HG03558 (cell line): Measurements from ENCODE around the gene ZNF485.
"Not testable (repeated sequence)": the region's sequence is repeated elsewhere in the genome, so short reads cannot be mapped to it uniquely, and the experiment has no call there.

Source experiments
- ATAC-seq: cut with Tn5 transposase; IDR thresholded peaks from one replicate; pipeline ENCODE4 v1.9.1; 2021; ENCODE audit warnings: moderate number of reproducible peaks; ENCODE audit not compliant: unreplicated experiment; ENCODE audit errors: extremely low read depth

The ZNF485 gene

DNA sequence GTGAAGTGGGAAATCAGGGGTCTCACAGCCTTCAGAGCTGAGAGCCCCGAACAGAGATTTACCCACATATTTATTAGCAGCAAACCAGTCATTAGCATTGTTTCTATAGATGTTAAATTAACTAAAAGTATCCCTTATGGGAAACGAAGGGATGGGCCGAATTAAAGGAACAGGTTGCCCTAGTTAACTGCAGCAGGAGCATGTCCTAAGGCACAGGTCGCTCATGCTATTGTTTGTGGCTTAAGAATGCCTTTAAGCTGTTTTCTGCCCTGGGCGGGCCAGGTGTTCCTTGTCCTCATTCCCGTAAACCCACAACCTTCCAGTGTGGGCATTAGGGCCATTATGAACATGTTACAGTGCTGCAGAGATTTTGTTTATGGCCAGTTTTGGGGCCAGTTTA lies 4.7 kb upstream of the ZNF485 start:
- not testable (repeated sequence) for ATAC-seq

DNA sequence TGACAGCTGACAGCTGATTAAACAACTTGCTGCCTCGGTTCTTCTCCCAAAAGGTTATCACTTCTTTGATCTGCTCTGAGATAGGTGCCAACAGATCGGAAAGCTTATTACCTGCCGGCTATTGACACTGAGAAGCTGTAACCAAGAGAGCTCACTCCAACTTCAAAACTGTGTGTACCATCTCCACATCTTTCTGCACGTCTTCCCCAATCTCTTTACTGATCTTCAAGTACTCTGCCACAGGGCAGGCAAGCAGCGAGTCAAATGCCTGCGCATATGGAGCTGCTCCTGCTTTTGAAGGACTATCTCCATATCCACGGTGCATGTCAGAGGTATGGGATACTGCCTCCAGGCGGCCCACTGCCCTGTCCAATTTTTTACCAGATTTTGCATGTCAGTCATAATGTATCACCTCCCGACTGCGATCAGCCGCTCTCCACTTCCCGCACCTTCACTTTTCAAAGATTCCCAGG lies 352 bp upstream of the ZNF485 start:
- no peak for ATAC-seq

DNA sequence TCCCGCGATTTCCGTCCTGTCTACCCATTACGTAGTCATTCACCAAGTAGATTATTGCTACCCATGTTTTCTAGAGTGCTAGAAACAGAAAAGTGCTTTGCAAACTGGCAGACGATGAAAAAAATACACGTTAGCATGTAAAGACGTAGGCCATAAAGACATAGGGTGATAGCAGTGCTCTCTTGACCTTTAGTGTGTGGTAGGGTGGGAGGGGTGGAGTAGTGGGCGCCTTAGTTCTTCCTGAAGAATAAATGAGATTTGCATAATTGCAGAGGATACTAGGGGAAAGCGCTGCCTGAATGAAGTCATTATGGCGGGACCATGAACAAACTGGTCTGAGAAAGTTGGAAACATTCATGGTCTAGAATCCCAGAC lies 948 bp downstream of the ZNF485 start:
- ATAC-seq, result no peak

DNA sequence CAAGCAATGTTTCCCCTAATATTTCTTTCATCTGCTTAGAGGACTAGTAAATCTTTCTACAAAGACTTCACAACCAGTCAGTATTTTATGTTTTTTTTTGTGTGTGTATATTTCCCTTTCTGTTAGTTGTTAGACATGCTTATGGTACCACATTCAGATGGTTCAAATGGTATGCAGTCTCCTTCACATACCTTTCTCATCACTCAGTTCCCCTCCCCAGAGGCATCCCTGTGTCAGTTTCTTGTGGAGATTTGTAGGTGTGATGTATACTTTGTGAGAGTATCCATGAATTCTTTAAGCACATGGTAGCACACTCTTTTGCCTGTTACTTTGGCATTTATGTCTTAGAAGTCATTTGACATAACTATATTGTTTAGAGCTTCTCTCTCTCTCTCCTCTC lies 4.4 kb downstream of the ZNF485 start:
- no peak for ATAC-seq

DNA sequence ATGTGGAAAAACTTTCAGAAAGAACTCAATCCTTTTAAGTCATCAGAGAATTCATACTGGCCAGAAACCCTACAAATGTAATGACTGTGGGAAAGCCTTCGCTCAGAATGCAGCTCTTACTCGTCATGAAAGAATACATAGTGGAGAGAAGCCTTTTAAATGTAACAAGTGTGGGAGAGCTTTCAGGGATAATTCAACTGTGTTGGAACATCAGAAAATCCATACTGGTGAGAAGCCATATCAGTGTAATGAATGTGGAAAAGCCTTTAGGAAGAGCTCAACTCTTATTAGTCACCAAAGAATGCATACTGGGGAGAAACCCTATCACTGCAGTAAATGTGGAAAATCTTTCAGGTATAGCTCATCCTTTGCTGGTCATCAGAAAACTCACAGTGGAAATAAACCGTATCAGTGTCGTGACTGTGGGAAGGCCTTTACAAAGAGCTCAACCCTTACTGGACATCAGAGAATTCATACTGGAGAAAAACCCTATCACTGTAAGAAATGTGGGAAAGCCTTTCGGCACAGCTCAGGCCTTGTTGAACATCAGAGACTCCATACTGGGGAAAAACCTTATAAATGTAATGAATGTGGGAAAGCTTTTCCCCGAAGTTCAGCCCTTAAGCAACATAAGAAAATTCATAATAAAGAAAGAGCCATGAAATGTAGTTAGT lies 10.6 kb downstream of the ZNF485 start:
- ATAC-seq, result no peak

DNA sequence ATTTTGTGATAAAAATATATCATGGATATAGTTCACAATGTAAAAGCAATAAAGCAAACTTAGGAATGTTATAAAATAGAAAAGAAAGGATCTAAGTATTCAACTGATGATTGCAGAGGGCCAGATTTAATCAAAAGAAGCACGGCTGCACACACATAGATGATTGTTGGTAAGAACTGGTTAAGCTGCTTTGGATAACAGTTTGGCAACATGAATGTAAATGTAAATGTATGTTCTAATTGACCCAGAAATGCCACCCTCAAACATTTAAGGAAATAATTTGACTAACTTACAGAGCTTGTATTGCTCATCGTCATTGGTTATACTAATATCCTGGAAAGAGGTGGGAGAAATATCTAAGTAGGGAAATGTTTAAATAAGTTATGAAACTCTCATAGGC lies 13.1 kb downstream of the ZNF485 start:
- ATAC-seq, result no peak

DNA sequence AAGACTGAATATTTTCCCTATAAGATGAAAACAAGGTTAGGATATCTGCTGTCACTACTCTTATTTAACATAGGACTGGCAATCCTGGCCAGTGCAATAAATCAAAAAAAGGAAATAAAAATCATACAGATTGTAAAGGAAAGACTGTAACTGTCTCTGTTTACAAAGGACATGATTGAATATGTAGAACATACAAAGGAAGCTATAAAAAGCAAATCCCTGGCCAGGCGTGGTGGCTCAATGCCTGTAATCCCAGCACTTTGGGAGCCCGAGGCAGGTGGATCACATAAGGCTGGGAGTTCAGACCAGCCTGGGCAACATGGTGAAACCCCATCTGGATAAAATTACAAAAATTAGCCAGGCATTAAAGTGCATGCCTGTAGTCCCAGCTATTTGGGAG lies 15.8 kb downstream of the ZNF485 start:
- no peak for ATAC-seq

DNA sequence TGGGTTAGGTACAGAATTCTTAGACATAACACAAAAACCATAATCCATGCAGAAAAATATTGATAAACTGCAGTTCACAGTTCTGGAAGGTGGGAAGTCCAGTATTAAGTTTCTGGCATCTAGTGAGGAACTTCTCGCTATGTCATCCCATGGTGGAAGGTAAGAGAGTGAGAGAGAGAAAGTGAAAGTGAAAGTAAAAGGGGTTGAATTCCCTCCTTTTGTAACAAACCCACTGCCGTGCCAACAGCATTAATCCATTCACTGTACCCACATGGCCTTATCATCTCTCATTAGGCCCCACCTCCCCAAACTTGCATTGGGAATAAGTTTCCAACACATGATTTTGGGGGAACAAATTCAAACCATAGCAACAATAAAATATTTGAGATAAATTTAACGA lies 17.1 kb downstream of the ZNF485 start:
- no peak for ATAC-seq

DNA sequence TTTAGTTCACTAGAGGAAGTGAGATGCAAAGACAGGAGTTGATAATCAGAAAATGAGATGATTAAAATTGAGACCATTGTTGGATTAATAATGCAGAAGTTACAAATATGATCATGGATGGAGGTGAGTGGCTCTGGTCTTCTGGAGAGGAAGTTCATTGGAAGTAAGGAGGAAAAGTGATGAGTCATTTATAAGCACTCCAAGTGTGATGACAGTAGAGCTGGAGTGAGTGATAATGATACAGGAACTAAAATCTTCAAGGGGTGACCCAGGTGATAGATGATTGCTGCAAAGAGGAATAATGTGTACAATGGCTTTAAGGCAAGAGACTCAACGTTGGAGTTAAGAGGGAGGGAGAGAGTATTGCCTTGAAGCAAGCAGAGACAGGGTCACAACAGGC lies 21.7 kb downstream of the ZNF485 start:
- no peak for ATAC-seq

DNA sequence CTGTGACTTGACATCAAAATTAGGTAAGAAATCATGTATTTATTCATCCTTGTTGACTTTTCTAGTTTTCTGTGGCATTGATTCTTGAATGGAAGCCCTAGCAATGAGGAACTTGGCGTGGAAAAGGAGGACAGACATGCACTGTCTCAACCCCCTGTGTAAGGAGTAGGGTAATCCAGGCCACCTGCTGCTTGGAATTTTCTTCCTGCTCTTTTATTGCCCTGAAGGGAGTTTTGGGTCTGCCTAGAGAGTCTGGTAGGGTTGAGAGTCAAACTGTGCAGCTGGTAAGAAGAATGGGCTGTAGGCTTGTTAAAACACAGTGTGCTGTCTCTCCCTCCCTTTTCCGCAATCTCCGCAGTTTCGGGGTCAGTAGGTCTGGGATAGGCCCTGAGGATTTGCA lies 22.7 kb downstream of the ZNF485 start:
- no peak for ATAC-seq

DNA sequence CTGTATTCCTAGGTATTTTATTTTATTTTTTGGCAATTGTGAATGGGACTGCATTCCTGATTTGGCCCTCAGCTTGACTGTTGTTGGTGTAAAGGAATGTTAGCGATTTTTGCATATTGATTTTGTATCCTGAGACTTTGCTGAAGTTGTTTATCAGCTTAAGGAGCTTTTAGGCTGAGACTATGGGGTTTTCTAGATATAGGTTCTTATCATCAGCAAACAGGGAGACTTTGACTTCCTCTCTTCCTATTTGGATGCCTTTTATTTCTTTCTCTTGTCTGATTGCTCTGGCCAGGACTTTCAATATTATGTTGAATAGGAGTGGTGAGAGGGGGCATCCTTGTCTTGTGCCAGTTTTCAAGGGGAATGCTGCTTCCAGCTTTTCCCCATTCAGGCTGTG lies 29.6 kb downstream of the ZNF485 start:
- ATAC-seq, result not testable (repeated sequence)

DNA sequence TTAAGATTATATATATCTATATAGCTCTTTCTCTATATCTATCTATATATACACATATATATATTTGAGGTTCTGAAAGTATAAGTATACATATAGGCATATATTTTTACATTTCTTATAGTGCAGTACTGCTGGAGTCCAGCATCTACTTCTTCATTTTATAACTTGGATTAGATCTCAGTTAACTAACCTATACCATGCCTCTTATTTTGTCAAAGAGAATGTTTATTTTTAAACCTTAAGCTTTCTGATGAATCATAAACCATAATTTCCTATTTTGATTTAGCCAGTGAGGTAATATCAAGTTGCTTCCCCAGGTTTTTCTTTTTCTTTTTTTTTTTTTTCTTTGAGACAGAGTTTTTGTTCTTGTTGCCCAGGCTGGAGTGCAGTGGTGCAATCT lies 34.4 kb downstream of the ZNF485 start:
- no peak for ATAC-seq

DNA sequence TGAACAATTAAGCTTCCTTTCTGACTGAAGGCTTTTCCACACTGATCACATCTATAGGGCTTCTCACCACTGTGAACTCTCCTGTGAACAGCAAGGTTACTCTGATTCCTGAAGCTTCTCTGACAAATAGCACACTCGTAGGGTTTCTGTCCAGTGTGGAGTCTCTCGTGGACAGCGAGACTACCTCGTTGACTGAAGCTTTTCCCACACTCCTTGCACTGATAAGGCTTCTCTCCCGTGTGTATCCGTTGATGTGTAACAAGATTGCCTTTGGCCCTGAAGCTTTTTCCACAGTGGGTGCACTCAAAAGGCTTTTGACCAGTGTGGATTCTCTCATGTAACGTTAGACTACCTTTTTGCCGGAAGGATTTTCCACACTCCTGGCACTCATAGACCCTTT lies 38.0 kb downstream of the ZNF485 start:
- ATAC-seq, result no peak

DNA sequence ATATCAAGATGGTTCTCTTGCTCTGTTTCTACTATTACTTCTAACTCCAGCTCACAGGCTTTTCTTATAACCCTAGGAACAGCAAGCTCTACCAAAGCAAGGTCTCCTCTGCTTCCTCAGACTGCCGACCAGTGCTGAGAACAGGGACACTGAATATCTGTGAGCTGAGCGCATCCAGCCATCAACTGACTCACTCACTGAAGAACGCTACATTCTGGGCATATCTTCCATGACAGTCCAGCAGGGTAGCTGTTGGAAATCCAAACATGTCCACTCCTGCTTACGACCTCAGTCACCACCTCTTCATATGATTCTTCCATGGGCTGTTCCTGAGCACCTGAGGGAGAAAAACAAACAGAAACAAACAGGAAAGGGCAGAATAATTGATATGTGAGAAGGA lies 39.6 kb downstream of the ZNF485 start:
- no peak for ATAC-seq

DNA sequence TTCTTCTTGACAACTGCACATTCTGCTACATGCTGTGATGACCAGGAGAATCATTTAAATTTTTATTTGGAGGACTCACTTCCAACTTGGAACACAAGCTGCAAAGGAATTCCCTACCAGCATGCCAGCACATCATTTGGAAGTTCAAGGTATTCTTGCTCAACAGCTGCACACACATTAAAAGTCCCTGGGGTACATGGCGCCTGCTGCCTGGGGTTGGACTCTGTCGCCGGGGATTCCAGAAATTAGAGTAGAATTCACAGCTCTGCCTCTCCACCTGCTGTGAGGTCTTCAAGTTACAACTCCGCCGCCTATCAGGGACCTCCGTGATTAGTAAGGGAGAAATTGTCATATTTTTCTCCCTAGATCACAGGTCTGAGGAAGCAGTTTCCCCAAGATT lies 41.3 kb downstream of the ZNF485 start:
- no peak for ATAC-seq

DNA sequence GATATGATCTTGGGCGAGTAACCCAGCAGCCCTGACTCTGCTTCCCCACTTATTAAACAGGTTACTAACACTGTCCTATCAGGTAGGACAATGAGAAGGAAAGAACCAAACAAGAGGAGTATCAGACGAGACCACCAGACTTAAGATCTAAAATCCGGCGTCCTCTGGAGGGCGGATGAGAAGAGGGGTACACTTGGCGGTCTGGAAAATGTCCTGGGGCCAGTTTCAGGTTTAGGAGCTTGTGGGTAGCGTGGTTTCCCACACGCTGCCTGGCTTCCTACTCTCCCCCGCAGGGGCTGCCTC lies 41.8 kb downstream of the ZNF485 start:
- no peak for ATAC-seq

DNA sequence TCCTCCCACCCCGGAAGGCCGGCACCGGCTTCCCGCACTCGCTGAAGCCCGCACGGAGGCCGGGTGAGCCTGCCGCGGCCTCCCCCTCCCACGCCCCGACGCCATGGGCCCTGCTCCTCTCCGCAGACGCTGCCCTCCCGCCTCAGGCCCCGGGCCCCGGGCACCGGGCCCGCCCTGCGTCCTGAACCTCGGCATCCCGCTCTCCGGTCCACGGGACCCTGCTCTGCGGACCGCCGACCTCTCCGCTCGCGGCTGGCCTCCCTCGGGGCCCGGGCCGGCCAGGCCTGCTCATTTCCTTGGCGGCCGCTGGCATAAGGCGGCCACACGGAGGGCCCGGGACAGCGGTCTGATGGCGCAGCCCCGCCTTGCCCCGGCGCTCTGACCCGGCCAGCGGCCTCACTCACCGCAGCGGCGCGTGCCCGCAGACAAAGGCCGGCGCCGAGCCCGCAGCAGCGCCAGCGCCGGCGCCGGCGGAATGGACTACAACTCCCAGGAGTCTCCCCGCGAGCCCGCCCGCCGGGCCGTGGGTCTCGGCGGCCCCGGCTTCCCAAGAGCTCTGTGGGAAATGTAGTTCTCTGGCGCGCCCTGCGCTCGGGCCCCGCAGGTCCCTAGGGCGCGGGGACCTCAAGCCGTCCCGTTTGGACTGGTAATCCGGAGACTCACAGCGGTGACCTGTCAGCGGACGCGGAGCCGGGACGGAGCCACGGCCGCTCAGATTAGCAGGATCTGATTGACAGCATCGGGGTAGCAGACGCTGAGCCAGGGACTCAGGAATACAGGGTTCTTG lies 42.4 kb downstream of the ZNF485 start, which contains the start of gene ZNF32:
TSS of gene ZNF32 (minus strand) at position 484 of the 787 bp plus-strand sequence. CDS start 2,748 bp downstream, outside the sequence.
- ATAC-seq, result peak; percentile 98

DNA sequence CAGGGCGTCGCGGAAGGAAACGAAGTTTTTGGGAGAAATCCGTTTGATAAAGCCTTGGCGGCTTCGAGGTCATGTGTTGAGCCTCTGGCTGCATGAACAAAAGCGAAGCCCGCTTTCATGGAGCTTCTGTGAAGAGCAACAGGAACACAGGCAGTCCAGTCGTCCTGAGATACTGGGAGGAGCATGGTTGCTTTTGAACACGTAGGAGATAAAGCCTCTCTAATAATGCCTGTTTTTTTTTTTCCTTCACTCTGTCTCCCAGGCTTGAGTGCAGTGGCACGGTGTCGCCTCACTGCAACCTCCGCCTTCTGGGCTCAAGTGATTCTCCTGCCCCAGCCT lies 42.9 kb downstream of the ZNF485 start:
- ATAC-seq, result no peak

DNA sequence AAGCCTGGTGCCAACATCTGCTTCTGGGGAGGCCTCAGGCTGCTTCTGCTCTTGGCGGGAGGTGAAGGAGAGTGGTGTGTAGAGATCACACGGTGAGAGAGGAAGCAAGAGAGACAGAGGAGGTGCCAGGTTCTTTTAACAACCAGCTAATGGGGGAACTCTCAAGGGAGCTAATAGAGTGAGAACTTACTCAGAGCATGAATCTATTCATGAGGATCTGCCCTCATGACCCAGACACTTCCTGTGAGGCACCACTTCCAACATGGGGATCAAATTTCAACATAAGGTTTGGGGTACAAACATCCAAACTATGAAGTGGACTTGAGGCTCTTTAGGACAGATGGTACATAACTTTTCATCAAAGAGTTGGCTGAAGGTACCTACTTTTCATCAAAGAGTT lies 47.5 kb downstream of the ZNF485 start:
- no peak for ATAC-seq

DNA sequence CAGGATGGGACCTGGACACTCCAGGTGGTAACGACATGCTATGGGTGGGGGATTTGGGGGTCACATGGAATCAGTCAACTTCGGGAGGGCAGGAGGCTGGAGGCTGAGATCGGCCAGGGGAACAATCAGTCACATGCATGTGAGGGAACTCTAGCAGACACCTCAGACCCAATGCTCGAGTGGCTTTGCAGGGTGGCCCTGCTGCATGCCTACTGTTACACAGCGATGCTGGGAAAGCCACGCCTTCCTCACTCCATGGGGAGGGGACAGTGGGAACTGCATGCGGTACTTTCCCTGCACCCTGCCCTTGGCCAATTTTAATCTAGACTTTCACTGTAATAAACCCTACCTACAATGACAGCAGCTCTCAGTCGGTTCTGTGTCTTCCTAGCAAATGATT lies 49.1 kb downstream of the ZNF485 start:
- no peak for ATAC-seq

DNA sequence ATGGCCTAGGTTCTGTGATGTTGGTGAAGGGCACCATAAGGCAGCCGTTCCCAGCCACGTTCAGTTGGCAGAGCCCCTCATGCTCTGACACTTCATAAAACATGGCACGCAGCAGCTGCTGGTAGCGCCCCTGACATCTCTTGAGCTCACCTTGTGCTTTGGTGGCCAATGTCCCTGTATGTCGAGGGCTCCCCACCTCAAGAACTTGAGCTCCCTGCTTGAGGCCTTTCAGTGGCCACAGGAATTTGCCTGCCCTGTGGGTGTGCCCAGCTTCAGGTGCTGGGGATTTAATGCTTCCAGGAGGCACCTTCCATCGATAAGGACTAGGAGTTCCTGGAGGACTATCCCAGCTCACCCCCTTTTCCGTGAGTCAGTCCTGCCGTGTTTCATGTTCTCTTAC lies 52.0 kb downstream of the ZNF485 start:
- no peak for ATAC-seq

DNA sequence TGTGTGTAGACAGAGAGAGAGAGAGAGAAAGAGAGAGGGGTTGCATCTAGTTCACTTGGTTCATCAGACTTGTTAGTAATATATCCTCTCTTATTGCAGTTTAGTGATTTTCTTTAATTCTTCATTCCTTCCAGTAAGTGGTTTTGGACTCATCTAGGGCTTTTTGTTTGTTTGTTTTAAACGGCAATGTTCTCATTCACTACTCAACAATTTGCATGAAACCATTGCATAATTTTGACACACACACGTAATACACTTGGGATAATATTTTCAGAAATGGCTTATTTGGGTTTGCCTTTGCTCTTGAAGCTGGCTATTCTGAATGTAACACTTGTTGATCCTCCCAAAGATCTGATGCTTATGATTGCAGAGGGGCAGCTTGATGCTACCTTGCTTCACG lies 58.8 kb downstream of the ZNF485 start:
- no peak for ATAC-seq
